GM18502 (cell line): ENCODE results near the gene FZR1.

ENCODE experiments used
- ATAC-seq: cut with Tn5 transposase; IDR thresholded peaks from one replicate; pipeline ENCODE4 v1.9.1; 2021; ENCODE audit warnings: mild to moderate bottlenecking; ENCODE audit not compliant: unreplicated experiment, poor library complexity

The FZR1 gene

GRCh38 chr19:3585301-3586126 is 79.4 kb downstream of the FZR1 start, which contains the start of gene GIPC3:
GIPC3 (plus strand) TSS chr19:3585478; CDS start chr19:3585598, 120 bp downstream.
- ATAC-seq, result no peak

GRCh38 chr19:3586127-3586626 is 80.1 kb downstream of the FZR1 start:
- ATAC-seq, result no peak

GRCh38 chr19:3586707-3587346 is 80.7 kb downstream of the FZR1 start:
- no peak for ATAC-seq
